ENCODE data around the gene CA12. TPM values are rescaled to one million over a fixed set of nuclear protein-coding genes. Genes with fewer than 3 reads are reported as not detected.

CA12 gene
- total and polyA plus RNA-seq, 11 donors: 0.04 to 5.2 (median 0.25) TPM; not detected in 3

DNA sequence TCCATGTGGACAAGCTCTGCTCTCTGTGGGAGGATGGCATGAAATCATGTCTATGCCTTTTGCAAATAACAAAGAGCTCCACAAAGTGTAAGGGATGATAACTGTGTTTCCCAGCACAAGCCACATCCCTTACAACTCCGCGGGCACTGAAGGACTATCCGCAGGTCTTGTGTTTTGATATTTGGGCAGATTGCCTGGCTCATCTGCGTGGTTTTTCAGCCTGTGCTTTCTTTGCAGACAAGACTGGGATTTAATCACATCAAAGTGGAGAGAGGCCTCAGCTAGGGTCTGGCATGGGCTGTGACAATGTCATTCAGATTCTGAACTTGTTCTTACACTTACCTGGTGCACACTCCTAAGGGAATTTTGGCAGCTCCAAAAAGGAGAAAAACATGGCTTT lies 30.2 kb upstream of the CA12 start:
- no peaks in the 10 kb centered on the region for H3K36me3 ChIP-seq
- no peak overlapping the region for H3K4me3 ChIP-seq
- no peak for ATAC-seq
- H3K4me1 ChIP-seq: no peaks in the 10 kb centered on the region
- DNase-seq: no peak
- no peak overlapping the region for H3K27ac ChIP-seq
- WGBS, 4 donors: 87 to 91% (median 88%) methylated on average over 4 of the region's 4 CpGs
- H3K9me3 ChIP-seq: no peaks in the 10 kb centered on the region
- no peaks in the 10 kb centered on the region for H3K27me3 ChIP-seq
- no peak for TF ChIP-seq CTCF (IDR thresholded peaks at IDR 0.05)
- TF ChIP-seq POLR2A (IDR thresholded peaks at IDR 0.05): no peak
- intact Hi-C loops (cut with DNase I): loop anchor here in 1 of 10 donors (10.0 kb wide), 1 partner anchor 247 kb away; no protein-coding TSS in a partner anchor

- intact Hi-C loops (cut with DNase I): loop anchor here in 6 of 10 donors (10.0 kb wide), 4 partner anchors 224 to 624 kb away; partner anchors contain the start of genes RAB8B (in 2 of the 6) and RPS27L (in 1 of the 6)
- Histone ChIP-seq H3K27ac (no peak overlapping the region), H3K4me3 (no peak overlapping the region), H3K36me3 (no peaks in the 10 kb centered on the region), H3K9me3 (no peaks in the 10 kb centered on the region), H3K27me3 (no peaks in the 10 kb centered on the region), H3K4me1 (peaks cover 0 to 13% (median 0%) of the 10 kb centered on the region in 12 donors)
- TF ChIP-seq CTCF (IDR thresholded peaks at IDR 0.05) (no peak), POLR2A (IDR thresholded peaks at IDR 0.05) (no peak)
- DNase-seq (no peak), ATAC-seq (no peak)
- 94 to 98% (median 97%) methylated on average over 4 to 5 of the region's 5 CpGs for WGBS, 4 donors
Observed at GRCh38 chr15:63409179-63409578, 27.5 kb upstream of the CA12 start.

- TF ChIP-seq CTCF (IDR thresholded peaks at IDR 0.05) (no peak), POLR2A (IDR thresholded peaks at IDR 0.05) (no peak)
- no peak overlapping the region for H3K27ac ChIP-seq
- ATAC-seq (no peak), DNase-seq (no peak)
- no peaks in the 10 kb centered on the region for H3K36me3 ChIP-seq
- WGBS, 4 donors: 55 to 60% (median 56%) methylated on average over 2 of the region's 2 CpGs
- intact Hi-C loops (cut with DNase I): loop anchor here in 6 of 10 donors (10.0 kb wide), 4 partner anchors 224 to 624 kb away; partner anchors contain the start of genes RAB8B (in 2 of the 6) and RPS27L (in 1 of the 6)
- peaks cover 0 to 13% (median 0%) of the 10 kb centered on the region in 12 donors for H3K4me1 ChIP-seq
- H3K9me3 ChIP-seq: no peaks in the 10 kb centered on the region
- no peak overlapping the region for H3K4me3 ChIP-seq
- no peaks in the 10 kb centered on the region for H3K27me3 ChIP-seq
Observed at GRCh38 chr15:63408524-63408923, 26.9 kb upstream of the CA12 start.

GRCh38 chr15:63407612-63408011 lies 26.0 kb upstream of the CA12 start:
- no peak overlapping the region for H3K27ac ChIP-seq
- WGBS, 4 donors: 49 to 61% (median 55%) methylated on average over 5 of the region's 5 CpGs
- no peak for DNase-seq
- intact Hi-C loops (cut with DNase I): loop anchor here in 6 of 10 donors (10.0 kb wide), 4 partner anchors 223 to 623 kb away; partner anchors contain the start of genes RAB8B (in 2 of the 6) and RPS27L (in 1 of the 6)
- H3K9me3 ChIP-seq: no peaks in the 10 kb centered on the region
- no peak overlapping the region for H3K4me3 ChIP-seq
- H3K4me1 ChIP-seq: peaks cover 0 to 13% (median 0%) of the 10 kb centered on the region in 12 donors
- ATAC-seq: no peak
- no peaks in the 10 kb centered on the region for H3K36me3 ChIP-seq
- no peaks in the 10 kb centered on the region for H3K27me3 ChIP-seq
- TF ChIP-seq CTCF (IDR thresholded peaks at IDR 0.05) (no peak), POLR2A (IDR thresholded peaks at IDR 0.05) (no peak)
